SKM-1 (cell line): ENCODE data around the gene LRRC40.
"Not testable (repeated sequence)": the region's sequence is repeated elsewhere in the genome, so short reads cannot be mapped to it uniquely, and the experiment has no call there.

Experiments
- DNase-seq: peaks from one replicate; lab custom pipeline; 2025; ENCODE audit not compliant: unreplicated experiment; lab: John Stamatoyannopoulos, UW

LRRC40 gene

DNA sequence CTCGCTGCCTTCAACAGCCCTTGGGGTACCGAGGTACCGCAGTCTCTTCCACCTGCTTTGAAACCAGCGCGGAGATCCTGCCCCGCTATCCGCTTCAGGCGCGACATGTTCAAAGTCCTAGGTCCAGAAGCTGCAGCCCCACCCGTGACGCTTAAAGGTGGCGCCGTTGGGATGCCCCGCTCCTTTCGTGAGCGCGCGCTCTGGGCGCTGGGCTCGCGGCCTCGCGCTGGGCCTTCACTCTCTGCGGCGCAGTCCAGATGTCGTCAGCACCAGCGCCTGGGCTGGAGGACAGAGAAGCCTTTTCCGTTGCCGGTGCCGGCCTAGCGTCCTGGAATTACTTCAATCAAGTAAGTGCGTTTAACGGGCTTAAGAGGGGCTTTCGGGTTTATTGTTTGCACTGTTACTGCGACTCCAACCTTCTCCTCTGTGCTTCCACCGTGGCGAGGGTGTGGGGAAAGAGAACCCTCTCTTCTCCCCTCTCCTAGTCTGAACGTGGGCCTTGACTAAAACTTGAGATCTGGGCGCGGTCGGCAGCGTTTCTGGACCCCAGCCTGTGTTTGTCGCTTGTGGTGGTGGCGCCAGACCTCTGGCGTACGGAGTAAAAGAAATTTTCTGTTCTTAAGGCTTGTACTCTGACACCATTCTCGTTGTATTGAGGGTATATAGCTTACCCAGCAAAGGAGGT, at the start of gene LRRC40:
TSS of gene LRRC40 (minus strand) at position 146 of the 685 bp plus-strand sequence. CDS start at position 107, 39 bp downstream.
- DNase-seq, result peak; percentile 74

DNA sequence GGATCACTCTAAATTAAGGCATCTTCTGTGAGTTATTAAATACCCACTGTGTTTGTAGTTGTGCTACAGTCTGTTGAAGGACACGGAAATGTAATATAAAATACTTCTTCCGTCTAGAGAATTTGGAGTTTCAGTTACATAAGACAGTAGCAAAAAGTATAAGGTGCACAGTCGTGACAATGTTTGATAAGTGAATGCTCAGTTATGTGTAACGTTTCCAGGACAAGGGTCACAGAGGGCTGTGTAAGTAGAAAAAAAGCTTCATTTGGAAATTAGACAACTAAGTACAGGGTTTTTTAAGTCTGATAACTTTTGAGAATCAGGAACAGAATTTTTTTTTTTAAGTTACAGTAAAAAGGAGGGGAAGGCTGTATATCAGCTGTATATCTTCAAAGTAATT, 43.4 kb upstream of the LRRC40 start:
- DNase-seq, result no peak

DNA sequence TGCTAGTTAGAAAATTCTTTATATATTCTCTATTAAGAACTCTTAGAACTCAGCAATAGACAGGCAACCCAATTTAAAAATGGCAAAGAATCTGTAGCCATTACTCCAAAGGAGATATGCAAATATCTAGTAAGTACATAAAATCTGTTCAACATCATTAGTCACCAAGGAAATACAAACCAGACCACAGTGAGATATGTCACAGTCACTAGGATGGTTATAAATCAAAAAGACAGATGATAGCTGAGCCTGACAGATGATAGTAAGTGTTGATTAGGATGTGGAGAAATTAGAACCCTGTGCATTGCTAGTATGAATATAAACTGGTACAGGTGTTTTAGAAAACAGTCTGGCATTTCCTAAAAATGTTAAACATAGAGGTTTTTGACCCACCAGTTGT, 42.4 kb upstream of the LRRC40 start:
- no peak for DNase-seq

DNA sequence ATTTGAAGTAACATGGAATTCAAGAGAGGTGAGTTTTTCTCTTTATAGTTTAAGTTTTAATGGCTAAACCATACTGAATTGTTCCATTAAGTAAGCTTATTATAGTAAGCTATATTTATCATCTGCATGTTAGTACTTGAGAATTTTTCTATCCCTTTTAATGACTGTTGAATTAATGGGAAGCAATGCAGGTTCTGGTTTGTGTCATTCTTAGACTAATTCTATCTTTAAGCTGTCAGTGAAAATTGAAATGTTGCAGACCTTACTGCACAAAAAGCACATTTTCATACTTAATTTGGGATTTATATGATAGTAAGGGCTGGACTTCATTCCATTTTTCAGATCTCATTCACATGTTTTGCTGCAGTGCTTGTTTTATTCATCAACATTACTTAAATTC, 41.7 kb upstream of the LRRC40 start:
- no peak for DNase-seq

DNA sequence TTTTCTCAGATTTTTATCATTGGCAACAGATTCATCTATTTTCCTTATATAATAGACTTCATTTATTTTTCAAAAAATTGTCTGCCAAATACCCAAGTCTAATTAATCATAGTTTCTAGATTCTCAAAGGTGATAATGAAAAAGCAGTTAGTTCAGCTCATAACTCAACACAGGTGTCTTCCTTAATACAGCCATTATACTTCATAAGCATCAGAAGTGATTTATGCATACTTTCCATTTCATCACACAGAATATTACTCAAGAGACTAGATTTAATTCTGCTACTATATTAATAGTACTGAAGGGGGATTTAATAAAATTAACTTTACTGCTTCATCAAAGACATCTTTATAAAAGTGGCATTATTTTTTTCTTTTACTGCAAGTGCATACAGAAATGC, 34.6 kb upstream of the LRRC40 start:
- no peak for DNase-seq

DNA sequence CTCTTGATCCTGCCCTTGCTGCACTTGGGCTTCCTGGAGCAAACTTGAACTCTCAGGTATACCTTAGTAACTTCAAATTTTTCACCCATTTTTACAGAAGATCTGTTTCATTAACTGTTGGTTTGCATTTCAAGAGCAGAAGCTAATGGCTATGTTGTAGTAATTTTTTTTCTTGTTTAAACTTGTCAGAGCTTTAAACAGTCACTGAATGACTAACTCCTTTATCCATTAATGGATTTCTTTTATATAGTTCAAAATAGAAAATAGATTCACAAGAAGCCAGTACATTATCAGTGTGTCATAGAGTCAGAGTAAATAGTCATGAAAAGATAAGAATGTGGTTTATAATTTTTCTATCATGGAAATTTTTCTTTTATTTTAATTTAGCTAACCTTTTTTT, 29.4 kb upstream of the LRRC40 start:
- no peak for DNase-seq

DNA sequence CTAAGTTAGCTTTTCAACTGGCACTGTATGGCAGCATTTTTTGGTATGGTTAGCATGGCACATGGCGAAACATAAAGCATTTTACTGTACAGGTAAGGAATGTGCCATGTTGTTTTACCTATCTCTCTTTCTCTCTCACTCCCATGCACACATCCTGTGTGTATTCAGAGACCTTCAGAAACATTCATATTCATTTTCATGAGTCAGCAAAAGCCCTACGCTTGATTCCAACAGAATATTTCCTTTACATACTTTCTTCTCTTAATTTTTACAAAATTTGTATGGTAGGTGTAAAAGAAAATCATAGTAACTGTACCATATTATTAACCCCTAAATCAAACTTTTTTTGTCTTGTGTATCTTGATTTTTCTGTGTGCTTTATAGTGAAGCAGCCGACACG, 26.1 kb upstream of the LRRC40 start:
- no peak for DNase-seq

DNA sequence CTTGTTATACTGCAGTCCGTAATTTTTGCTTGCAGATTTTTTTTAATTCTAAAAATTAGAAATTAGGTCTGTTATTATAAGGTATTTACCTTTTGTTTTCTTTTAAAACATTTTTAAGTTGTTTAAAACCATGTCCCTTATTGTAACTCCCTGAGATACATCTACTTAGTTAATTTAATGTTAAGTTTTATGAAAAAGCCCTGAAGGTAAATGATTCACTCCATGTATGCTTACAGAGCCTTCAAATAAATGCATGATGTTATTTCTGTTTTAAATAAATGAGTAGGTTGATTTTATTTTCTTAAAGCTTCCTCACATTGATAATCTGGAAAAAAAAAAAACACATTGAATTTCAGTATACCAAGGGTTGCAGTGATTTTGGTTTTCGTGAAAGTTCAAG, 23.3 kb upstream of the LRRC40 start:
- DNase-seq, result no peak

DNA sequence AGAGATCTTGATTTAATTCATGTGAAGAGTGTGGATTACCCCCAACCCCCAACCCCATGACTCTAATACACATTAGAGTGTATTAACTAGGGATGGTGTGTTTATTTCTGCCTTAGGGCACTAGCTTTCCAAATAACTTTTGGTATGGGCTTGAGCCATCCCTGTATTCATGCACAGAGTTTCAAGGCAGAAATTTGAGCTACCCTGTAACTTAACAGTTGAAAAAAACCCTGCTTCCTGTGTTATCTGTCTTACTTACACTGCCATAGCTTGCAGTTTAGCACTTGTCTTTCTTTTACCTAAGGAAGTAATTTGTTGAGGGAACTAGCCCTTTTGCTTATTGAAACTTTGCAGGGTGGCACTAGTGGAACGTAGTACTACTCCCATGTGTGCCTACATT, 22.1 kb upstream of the LRRC40 start:
- DNase-seq, result no peak

DNA sequence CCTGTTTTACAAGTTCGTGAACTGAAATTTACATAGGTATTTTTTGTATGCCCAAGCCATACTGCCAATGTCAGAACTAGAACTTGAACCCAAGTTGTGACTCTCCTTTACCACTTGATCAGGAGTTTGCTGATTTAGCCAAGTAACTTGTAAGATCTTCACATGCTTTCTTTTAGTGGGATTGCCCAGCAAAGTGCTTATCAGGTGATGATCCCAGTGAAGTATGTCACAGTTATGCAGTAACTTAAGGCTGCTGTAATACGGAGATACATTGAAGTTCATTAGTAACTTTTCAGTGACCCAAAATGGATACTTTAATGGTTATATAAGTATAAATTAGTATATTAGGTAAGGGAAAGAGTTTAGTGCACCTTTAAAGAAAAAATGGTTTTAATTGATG, 19.6 kb upstream of the LRRC40 start:
- no peak for DNase-seq

DNA sequence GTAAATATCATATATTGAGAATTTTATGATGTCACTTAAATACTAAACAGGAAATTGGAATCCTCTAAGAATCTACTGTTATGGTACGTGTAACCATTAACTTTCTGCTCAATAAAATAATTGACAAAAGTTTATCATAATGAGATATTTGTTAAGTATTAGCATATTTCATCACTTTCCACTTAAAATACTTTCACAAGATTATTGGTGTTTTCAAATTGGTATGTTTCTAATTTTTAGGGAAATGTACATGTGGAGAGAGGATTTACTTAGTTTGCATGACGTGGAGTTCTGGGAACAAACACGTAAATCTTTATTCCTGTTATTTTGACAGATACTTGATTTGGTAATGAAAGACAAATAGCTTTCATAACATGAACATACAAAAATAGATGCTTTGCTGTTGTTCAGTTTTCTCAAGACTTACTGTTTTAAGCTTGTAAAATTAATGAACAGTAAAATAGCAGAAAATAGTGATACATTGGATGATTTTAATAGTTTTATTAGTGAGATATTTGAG, 17.4 kb upstream of the LRRC40 start:
- DNase-seq, result no peak

DNA sequence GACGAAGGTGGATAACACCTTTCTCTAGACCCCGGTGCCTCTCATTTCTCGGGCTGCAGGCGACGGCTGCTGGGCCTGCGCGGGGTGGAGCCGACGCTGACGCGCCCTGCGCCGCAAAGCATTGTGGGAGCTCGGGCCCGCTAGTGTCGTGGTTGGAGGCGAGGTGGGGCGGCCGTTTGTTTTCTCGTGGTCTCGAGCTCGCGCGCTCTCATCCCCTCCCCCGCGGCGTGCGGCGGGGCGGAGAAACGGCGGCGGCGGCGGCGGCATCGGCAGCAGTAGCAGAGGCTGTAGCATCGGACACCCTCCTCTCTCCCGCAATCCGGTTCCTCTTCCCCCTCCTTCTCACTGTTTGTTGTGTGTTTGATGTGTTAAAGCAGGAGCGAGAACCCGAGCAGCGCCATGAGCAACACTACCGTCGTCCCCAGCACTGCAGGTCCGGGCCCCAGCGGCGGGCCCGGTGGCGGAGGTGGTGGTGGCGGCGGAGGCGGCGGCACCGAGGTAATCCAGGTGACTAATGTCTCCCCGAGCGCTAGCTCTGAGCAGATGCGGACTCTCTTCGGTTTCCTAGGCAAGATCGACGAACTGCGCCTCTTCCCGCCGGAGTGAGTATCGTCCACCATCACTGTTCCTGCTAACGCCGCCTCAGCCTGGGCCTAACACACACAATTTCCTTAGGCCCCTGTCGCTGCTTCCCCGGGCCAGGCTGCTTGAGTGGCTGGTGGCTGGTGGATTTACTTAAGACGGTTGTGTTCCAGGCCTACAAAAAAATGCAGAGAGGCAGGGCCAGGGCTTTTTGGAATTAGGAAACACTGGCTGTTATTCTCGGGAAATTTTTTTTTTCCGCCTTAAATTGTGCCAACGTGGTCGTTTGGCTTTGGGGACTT, 16.1 kb upstream of the LRRC40 start, which contains the start of gene SRSF11:
TSS of gene SRSF11 (plus strand) at position 143 of the 884 bp plus-strand sequence. CDS start at position 400, 257 bp downstream.
- peak; percentile 84 for DNase-seq

DNA sequence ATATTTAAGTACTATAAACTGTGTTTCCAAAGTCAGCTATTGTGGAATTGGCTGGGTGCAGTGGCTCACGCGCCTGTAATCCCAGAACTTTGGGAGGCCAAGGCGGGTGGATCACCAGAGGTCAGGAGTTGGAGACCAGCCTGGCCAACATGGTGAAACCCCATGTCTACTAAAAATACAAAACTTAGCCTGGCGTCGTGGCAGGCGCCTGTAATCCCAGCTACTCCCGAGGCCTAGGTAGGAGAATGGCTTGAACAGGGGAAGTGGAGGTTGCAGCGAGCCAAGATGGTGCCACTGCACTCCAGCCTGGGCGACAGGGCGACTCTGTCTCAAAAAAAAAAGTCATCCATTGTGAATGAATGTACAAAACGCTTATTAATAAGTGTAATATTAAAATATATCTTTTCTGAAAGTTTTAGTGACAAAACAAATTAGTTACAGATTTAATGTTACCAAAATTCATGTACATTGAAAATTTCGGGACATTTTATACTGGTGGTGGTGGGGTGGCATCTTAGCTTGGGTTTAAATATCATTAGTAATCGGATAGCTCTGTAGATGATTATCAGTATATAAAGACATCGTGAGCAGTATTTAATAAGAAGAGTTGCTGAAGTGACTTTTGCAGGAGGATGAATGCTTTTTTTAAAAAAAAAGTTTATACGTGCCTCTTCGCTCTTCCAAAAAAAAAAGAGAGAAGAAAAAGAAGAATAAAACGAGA, 15.3 kb upstream of the LRRC40 start:
- DNase-seq, result no peak

DNA sequence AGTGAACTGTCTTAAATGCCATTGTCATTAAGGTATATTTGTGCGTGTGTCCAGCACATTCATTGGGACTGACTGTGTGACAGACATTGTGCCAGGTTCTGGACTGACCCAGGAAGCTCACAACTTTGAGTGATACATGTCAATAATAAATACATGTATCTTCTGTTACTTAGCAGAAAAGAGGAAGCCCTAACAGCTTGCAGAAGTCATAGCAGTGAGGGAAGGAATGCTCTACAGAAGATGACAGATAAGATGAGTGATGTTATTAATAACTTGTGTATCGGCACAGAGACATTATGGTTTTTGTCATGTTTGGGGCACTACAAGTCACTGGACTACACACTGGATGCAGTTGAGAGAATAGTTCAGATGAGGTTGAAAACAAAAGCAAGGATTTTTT, 14.6 kb upstream of the LRRC40 start:
- DNase-seq, result no peak

DNA sequence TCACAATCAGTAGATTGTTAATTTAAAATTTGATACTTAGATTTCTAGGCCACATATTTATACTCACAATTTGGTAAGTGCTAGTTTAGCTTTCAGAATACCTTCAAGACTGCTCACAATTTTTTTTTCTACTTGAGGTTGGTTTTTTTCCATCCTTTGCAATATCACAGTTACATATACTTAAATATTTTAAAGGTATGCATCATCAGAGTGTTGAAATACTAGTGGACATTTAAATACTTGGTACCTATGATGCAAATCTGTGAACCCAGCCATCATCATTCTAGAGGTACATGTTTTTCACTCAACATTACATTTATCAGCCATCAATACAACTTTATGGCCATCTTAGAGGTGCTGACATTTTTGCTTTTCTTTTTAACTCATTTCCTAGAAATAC, 6.2 kb upstream of the LRRC40 start:
- DNase-seq, result no peak

DNA sequence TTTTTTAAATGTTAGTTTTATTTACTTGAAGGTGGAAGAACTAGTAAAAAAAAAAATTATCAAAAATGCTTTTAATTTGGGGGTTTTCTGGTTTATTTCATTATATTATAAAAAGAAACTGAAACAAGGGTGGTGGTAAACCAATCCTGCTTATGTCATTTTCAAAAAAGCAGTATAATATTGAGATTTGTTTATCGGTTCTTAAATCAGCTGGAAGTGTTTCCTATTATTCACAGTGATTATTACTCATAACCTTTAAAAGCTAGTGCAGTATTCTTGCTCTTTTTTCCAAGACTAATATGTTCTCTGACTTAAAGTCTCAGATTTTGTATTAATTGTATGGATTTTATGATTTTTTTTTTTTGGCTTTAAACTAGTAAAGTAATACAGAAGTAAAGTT, 5.4 kb upstream of the LRRC40 start:
- no peak for DNase-seq

DNA sequence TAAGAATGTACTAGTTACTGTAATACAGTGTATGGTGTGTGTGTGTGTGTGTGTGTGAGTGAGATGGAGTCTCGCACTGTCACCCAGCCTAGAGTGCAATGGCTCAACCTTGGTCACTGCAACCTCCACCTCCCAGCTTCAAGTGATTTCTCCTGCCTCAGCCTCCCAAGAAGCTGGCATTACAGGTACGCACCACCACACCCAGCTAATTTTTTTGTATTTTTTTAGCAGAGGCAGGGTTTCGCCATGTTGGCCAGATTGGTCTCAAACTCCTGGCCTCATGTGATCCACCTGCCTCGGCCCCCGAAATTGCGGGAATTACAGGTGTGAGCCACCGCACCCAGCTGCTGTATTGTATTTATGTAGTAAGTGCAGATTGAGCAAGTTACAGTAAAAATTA, 2.9 kb upstream of the LRRC40 start:
- DNase-seq, result no peak

DNA sequence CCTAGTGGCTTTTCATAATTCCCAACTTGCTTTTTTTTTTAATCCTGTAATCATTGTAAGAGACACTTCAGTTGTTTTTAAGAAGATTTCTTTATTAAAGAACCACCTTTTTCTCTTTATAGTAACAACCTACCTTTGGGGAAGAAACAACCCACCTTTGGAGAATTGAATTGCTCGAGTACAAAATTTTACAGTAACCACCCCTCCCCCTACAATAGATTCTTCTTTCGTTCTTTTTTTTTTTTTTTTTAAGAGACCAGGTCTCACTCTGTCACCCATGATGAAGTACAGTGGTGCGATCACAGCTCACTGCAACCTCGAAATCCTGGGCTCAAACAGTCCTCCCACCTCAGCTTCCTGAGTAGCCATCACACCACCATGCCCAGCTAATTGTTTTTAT, 2.1 kb upstream of the LRRC40 start:
- DNase-seq, result no peak

DNA sequence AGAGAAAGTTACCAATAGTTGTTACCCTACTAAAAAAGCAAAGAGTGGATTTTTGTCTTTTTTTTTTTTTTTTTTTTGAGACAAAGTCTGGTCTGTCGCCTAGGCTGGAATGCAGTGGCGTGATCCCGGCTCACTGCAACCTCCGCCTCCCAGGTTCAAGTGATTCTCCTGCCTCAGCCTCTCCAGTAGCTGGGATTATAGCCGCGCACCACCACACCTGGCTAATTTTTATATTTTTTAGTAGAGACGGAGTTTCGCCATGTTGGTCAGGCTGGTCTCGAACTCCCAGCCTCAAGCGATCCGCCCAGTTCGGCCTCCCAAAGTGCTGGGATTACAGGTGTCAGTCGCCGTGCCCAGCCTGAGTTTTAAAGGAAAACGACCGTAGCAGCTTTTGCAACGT, 1.5 kb upstream of the LRRC40 start:
- not testable (repeated sequence) for DNase-seq

DNA sequence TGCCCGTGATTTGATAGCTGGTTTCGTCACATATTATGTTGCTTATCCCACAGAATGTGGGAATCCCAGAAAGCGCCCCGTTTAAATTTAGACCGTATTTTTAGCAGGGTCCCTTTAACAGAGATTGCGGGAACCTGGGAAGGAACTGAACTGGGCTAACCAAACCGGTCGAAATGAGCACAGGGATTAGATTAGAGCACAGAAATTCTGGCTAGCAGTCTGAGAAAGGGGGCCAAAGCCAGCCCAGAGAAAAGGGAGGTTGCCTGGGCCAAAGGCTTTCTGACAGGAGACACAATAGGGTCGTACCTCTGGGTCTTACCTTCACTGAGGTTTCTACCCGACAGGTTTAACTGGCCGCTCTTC, 327 bp downstream of the LRRC40 start:
- DNase-seq, result no peak

DNA sequence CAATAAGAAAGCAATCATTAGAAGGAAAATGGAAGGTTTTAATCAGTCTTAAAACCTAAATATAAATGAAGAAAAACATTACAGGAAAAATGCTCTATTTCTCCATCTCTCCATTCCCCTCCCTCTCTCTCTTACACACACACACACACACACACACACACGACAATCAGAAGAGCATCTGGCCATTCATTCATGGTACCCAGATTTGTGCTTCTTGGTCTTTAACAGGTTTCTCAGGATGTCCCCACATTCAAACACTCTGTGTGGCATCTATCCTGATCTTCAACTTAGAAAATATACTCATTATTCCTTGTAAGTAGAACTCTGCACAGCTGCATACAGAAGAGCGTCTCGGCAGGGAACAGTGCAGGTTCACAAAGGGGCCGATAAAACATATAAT, 779 bp downstream of the LRRC40 start:
- no peak for DNase-seq

DNA sequence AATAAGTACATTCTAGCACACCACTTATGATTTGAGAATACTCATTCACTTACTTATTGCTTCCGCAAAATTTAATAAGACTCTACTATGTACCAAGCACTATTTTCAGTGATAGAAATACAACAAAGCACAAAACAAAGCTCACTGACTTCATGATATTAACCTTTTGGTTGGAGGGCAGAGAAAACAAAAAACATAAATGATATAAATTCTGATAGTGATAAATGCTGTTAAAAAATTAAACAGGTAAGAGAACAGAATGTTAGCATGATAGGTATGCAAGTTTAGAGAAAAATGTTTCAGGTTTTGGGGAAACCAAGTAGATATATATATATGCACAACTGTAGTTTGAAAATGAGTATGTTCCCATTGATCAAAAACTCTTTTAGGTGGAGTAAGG, 1.2 kb downstream of the LRRC40 start:
- DNase-seq, result no peak
